Right ventricle myocardium inferior (tissue), 1 donor: ENCODE data around the gene PLA2R1. TPM values are rescaled to one million over a fixed set of nuclear protein-coding genes. Genes with fewer than 3 reads are reported as not detected.
"Not testable (repeated sequence)": the region's sequence is repeated elsewhere in the genome, so short reads cannot be mapped to it uniquely, and the experiment has no call there.

Source experiments
- ATAC-seq: fragments of 200-7000 bp; cut with Tn5 transposase; one replicate; pipeline ENCODE4 v1.9.1; 2020; ENCODE audit warnings: mild to moderate bottlenecking, moderate library complexity
- DNase-seq: peaks from one replicate; pipeline ENCODE4 v3.0.0; 2021; ENCODE audit errors: missing footprints
- intact Hi-C: fragments of 100-400 bp; cut with DNase I; formaldehyde crosslinking; loops from one replicate; pipeline ENCODE4 v1.11.0; 2022
- total RNA-seq: library from RNA; stranded (reverse); fragmentation: NEBNext Ultra II Directional; extraction: Animal tissue kit (Norgen Biotek cat#: 25700); gene quantifications from one replicate; pipeline ENCODE4 v1.2.1, GENCODE V29; 2021
- donor health status: DM: no; HTN: yes; CAD: no; lungs with severe emphysema.

PLA2R1 gene
- total RNA-seq, 1 donor from 2014 or later: 3.4 TPM

- intact Hi-C loops: no loop called here
- no peak for DNase-seq
- ATAC-seq: no peak
Observed at GRCh38 chr2:159996792-159997546, 65.4 kb downstream of the PLA2R1 start.

- ATAC-seq: no peak
- DNase-seq: no peak
- intact Hi-C loops: no loop called here
Observed at GRCh38 chr2:159995038-159995437, 67.4 kb downstream of the PLA2R1 start.

GRCh38 chr2:159989249-159989648 is 73.2 kb downstream of the PLA2R1 start:
- intact Hi-C loops: no loop called here
- ATAC-seq: no peak
- DNase-seq: no peak

GRCh38 chr2:159988412-159988970 is 73.9 kb downstream of the PLA2R1 start:
- no peak for DNase-seq
- intact Hi-C loops: no loop called here
- no peak for ATAC-seq

- DNase-seq (no peak), ATAC-seq (no peak)
- intact Hi-C loops: no loop called here
Observed at GRCh38 chr2:159987181-159987580, 75.2 kb downstream of the PLA2R1 start.

GRCh38 chr2:159985656-159986055 is 76.8 kb downstream of the PLA2R1 start:
- ATAC-seq (no peak), DNase-seq (no peak)
- intact Hi-C loops: no loop called here

GRCh38 chr2:159984034-159984433 is 78.4 kb downstream of the PLA2R1 start:
- ATAC-seq: no peak
- intact Hi-C loops: no loop called here
- no peak for DNase-seq

- DNase-seq: no peak
- no peak for ATAC-seq
- intact Hi-C loops: no loop called here
Observed at GRCh38 chr2:159982842-159983785, 79.3 kb downstream of the PLA2R1 start.

- ATAC-seq (no peak), DNase-seq (no peak)
- intact Hi-C loops: no loop called here
Observed at GRCh38 chr2:159982270-159982669, 80.1 kb downstream of the PLA2R1 start.

GRCh38 chr2:159976527-159977160 is 85.8 kb downstream of the PLA2R1 start:
- ATAC-seq (no peak), DNase-seq (no peak)
- intact Hi-C loops: no loop called here

- intact Hi-C loops: no loop called here
- ATAC-seq: no peak
- DNase-seq: no peak
Observed at GRCh38 chr2:159973325-159973724, 89.1 kb downstream of the PLA2R1 start.

GRCh38 chr2:159971365-159972152 is 90.9 kb downstream of the PLA2R1 start:
- no peak for DNase-seq
- intact Hi-C loops: no loop called here
- no peak for ATAC-seq

- intact Hi-C loops, ATAC-seq, DNase-seq: not testable (repeated sequence)
Observed at GRCh38 chr2:159970548-159970947, 91.9 kb downstream of the PLA2R1 start.

- intact Hi-C loops: loop anchor here (5.0 kb wide), 1 partner anchor 161 kb away; no protein-coding TSS in a partner anchor
- DNase-seq: no peak
- ATAC-seq: peak; percentile 34
Observed at GRCh38 chr2:159968279-159968900, 94.0 kb downstream of the PLA2R1 start.

- intact Hi-C loops: no loop called here
Observed at GRCh38 chr2:159963700-159964099, 98.7 kb downstream of the PLA2R1 start.

GRCh38 chr2:159962513-159962912 is 99.9 kb downstream of the PLA2R1 start:
- ATAC-seq, intact Hi-C loops, DNase-seq: not testable (repeated sequence)

More at GRCh38 chr2:159963700-159964099, 98.7 kb downstream of the PLA2R1 start:
- DNase-seq: no peak
- no peak for ATAC-seq

GRCh38 chr2:159961451-159961850 is 101.0 kb downstream of the PLA2R1 start:
- intact Hi-C loops: no loop called here
- no peak for ATAC-seq
- DNase-seq: no peak

GRCh38 chr2:159961037-159961436 is 101.4 kb downstream of the PLA2R1 start:
- intact Hi-C loops: no loop called here
- no peak for ATAC-seq

More at GRCh38 chr2:159961037-159961436, 101.4 kb downstream of the PLA2R1 start:
- no peak for DNase-seq
